Measurements from ENCODE around the gene PRPS1. TPM values are rescaled to one million over a fixed set of nuclear protein-coding genes. Genes with fewer than 3 reads are reported as not detected.

PRPS1 gene
- total and polyA plus RNA-seq, 9 of the 15 experiments (the other 6 are each of a cell fraction or from before 2014, with no cell fraction given), result 47.8 to 175 (median 79.6) TPM

DNA sequence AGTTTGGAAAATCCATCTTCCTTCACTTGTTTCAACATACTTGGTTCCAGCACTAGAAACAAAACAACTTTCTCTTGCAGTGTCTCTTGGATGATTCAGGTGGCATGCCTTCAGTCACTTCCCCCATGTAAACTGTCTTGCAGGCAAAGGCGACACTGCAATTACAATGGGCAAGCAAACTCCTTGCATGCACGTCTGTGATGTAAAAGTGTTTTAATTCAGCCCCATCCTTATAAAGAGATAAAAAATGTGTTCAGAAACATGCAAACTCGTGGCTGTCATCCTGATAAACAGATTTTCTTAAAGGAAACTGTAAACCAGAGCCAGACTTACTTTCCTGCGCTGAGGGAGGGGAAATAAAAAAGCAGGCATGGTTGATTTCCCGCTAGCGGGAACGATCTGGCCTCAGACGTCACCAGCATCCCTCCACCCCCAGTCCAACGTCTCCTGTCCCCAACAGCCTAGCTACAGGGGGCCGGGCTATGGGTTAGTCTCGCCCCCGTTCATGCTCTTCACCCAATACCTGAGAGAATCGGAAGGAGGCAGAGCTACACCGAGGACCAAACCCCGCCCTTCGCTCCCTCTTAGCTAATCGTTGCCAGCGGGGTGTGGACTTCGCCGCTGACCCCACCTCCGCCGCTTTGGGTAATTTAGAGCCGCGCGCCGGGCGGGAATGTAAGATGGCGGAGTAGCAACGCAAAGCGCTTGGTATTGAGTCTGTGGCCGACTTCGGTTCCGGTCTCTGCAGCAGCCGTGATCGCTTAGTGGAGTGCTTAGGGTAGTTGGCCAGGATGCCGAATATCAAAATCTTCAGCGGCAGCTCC lies at the start of gene PRPS1 (continued):
- TF ChIP-seq, protein P1, sequence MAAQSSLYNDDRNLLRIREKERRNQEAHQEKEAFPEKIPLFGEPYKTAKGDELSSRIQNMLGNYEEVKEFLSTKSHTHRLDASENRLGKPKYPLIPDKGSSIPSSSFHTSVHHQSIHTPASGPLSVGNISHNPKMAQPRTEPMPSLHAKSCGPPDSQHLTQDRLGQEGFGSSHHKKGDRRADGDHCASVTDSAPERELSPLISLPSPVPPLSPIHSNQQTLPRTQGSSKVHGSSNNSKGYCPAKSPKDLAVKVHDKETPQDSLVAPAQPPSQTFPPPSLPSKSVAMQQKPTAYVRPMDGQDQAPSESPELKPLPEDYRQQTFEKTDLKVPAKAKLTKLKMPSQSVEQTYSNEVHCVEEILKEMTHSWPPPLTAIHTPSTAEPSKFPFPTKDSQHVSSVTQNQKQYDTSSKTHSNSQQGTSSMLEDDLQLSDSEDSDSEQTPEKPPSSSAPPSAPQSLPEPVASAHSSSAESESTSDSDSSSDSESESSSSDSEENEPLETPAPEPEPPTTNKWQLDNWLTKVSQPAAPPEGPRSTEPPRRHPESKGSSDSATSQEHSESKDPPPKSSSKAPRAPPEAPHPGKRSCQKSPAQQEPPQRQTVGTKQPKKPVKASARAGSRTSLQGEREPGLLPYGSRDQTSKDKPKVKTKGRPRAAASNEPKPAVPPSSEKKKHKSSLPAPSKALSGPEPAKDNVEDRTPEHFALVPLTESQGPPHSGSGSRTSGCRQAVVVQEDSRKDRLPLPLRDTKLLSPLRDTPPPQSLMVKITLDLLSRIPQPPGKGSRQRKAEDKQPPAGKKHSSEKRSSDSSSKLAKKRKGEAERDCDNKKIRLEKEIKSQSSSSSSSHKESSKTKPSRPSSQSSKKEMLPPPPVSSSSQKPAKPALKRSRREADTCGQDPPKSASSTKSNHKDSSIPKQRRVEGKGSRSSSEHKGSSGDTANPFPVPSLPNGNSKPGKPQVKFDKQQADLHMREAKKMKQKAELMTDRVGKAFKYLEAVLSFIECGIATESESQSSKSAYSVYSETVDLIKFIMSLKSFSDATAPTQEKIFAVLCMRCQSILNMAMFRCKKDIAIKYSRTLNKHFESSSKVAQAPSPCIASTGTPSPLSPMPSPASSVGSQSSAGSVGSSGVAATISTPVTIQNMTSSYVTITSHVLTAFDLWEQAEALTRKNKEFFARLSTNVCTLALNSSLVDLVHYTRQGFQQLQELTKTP (IDR thresholded peaks at IDR 0.05; ENCODE audit: low read depth in 1 of 2, partially characterized antibody in 2 of 2), result no peak
- TF ChIP-seq CBX2 (IDR thresholded peaks at IDR 0.05; ENCODE audit: insufficient read depth, low read length, poor library complexity, severe bottlenecking), result no peak
- no peak for TF ChIP-seq BRCA1 (IDR thresholded peaks at IDR 0.05)
- TF ChIP-seq BRCA1 (CRISPR knock-in tag; IDR thresholded peaks at IDR 0.05), result no peak
- TF ChIP-seq, protein P2, sequence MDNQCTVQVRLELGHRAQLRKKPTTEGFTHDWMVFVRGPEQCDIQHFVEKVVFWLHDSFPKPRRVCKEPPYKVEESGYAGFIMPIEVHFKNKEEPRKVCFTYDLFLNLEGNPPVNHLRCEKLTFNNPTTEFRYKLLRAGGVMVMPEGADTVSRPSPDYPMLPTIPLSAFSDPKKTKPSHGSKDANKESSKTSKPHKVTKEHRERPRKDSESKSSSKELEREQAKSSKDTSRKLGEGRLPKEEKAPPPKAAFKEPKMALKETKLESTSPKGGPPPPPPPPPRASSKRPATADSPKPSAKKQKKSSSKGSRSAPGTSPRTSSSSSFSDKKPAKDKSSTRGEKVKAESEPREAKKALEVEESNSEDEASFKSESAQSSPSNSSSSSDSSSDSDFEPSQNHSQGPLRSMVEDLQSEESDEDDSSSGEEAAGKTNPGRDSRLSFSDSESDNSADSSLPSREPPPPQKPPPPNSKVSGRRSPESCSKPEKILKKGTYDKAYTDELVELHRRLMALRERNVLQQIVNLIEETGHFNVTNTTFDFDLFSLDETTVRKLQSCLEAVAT (IDR thresholded peaks at IDR 0.05), result no peak
- TF ChIP-seq, protein P3, sequence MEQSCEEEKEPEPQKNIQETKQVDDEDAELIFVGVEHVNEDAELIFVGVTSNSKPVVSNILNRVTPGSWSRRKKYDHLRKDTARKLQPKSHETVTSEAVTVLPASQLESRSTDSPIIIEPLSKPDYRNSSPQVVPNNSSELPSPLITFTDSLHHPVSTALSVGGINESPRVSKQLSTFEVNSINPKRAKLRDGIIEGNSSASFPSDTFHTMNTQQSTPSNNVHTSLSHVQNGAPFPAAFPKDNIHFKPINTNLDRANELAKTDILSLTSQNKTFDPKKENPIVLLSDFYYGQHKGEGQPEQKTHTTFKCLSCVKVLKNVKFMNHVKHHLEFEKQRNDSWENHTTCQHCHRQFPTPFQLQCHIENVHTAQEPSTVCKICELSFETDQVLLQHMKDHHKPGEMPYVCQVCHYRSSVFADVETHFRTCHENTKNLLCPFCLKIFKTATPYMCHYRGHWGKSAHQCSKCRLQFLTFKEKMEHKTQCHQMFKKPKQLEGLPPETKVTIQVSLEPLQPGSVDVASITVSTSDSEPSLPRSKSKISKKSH (CRISPR knock-in tag; IDR thresholded peaks at IDR 0.05), result no peak
- TF ChIP-seq, protein P4, sequence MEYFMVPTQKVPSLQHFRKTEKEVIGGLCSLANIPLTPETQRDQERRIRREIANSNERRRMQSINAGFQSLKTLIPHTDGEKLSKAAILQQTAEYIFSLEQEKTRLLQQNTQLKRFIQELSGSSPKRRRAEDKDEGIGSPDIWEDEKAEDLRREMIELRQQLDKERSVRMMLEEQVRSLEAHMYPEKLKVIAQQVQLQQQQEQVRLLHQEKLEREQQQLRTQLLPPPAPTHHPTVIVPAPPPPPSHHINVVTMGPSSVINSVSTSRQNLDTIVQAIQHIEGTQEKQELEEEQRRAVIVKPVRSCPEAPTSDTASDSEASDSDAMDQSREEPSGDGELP (CRISPR knock-in tag; IDR thresholded peaks at IDR 0.05; ENCODE audit: borderline replicate concordance), result peak; percentile 37; the same call in 1 of the 2 replicates
- TF ChIP-seq, protein P5, sequence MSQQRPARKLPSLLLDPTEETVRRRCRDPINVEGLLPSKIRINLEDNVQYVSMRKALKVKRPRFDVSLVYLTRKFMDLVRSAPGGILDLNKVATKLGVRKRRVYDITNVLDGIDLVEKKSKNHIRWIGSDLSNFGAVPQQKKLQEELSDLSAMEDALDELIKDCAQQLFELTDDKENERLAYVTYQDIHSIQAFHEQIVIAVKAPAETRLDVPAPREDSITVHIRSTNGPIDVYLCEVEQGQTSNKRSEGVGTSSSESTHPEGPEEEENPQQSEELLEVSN (IDR thresholded peaks at IDR 0.05; ENCODE audit: borderline replicate concordance in 1 of 2, extremely low read depth in 1 of 2, insufficient read depth in 1 of 2, insufficient read length in 1 of 2, low read depth in 1 of 2, low read length in 1 of 2, poor library complexity in 1 of 2, severe bottlenecking in 1 of 2), result peak; percentile 41 to 68
- no peak for TF ChIP-seq ATF1 (CRISPR knock-in tag; IDR thresholded peaks at IDR 0.05)
- peak; percentile 80 for TF ChIP-seq ATF1 (tag; IDR thresholded peaks at IDR 0.05)
- no peak for TF ChIP-seq SREBF1 (IDR thresholded peaks at IDR 0.05; ENCODE audit: borderline replicate concordance, low read depth, low read length)
- peak; percentile 21 for TF ChIP-seq NFYB (IDR thresholded peaks at IDR 0.05; ENCODE audit: extremely low read depth, insufficient read length)
- TF ChIP-seq KLF6 (CRISPR knock-in tag; IDR thresholded peaks at IDR 0.05; ENCODE audit: borderline replicate concordance), result no peak
- no peak for TF ChIP-seq ZNF830 (CRISPR knock-in tag; IDR thresholded peaks at IDR 0.05)
- peak; percentile 55 for TF ChIP-seq EGR1 (conservative IDR thresholded peaks at IDR 0.05)
- TF ChIP-seq SP1 (CRISPR knock-in tag; IDR thresholded peaks at IDR 0.05), result peak; percentile 65; the same call in 1 of the 2 replicates
- TF ChIP-seq EP400 (IDR thresholded peaks at IDR 0.05), result peak; percentile 49; the same call in 1 of the 2 replicates
- peak; percentile 69; the same call in 1 of the 2 replicates for TF ChIP-seq PML (IDR thresholded peaks at IDR 0.05; ENCODE audit: low read length)
